Activated naive CD8-positive, alpha-beta T cell treated with anti-CD3 and anti-CD28 coated beads, Interleukin-2, amount 50 U/mL, for 24 hours (primary cell): Measurements from ENCODE around the gene DCDC2C.

ENCODE experiments used
- ATAC-seq: fragments of 150-1000 bp; cut with Tn5 transposase; one replicate; pipeline ENCODE4 v1.10.0; 2021
- DNase-seq: peaks from one replicate; pipeline ENCODE4 v3.0.0; 2021
- H3K27ac Mint-ChIP-seq: one replicate; pipeline ENCODE4 v1.8.0; 2021; ENCODE audit warnings: mild to moderate bottlenecking, mixed read lengths
- H3K27me3 Mint-ChIP-seq: one replicate; pipeline ENCODE4 v1.8.0; 2021; ENCODE audit warnings: mixed read lengths
- H3K36me3 Mint-ChIP-seq: one replicate; pipeline ENCODE4 v1.8.0; 2021; ENCODE audit warnings: low read depth, mixed read lengths
- H3K4me1 Mint-ChIP-seq: one replicate; pipeline ENCODE4 v1.8.0; 2021; ENCODE audit warnings: mixed read lengths
- H3K4me3 Mint-ChIP-seq: one replicate; pipeline ENCODE4 v1.8.0; 2021; ENCODE audit warnings: mild to moderate bottlenecking, moderate library complexity, mixed read lengths
- H3K9me3 Mint-ChIP-seq: one replicate; pipeline ENCODE4 v1.8.0; 2021; ENCODE audit warnings: mixed read lengths

Gene DCDC2C

DNA sequence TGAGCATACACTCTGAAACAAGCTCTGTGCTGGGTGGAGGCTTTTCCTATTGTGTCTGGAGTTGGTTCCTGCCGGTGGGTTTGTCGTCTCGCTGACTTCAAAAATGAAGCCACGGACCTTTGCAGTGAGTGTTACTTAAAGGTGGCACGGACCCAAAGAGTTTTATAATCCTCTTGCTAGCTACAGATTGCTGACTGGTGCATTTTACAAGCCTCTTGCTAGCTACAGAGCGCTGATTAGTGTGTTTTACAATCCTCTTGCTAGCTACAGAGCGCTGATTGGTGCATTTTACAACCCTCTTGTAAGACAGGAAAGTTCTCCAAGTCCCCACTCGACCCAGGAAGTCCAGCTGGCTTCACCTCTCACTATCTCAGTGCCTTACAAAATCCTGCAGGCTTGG, 15.3 kb downstream of the DCDC2C start:
- peaks cover 4% of the 10 kb centered on the region for H3K27me3 Mint-ChIP-seq
- ATAC-seq (no peak), DNase-seq (no peak)
- H3K4me3 Mint-ChIP-seq, result no peak overlapping the region
- no peak overlapping the region for H3K27ac Mint-ChIP-seq
- H3K9me3 Mint-ChIP-seq, result peaks cover 13% of the 10 kb centered on the region
- H3K4me1 Mint-ChIP-seq, result no peaks in the 10 kb centered on the region
- no peaks in the 10 kb centered on the region for H3K36me3 Mint-ChIP-seq

DNA sequence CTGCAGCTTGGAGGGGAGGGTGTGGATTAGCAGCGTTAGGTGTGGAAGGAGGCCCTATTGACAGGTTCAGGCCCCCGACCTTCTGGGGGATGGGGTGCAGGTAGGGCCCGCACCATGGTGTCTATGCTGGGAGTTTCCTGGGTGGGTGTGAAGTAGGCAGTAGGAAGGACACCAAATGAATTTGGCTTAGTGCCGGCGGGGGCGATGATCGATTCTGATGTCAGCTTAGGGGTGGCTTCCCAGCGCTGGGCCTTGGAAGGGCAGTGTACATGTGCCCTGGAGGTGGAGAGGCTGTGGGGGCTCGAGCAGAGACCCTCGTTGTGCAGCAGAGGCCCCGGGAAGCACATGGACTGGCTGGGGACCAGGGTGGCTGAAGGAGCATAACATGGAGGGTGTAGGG, 21.6 kb downstream of the DCDC2C start:
- ATAC-seq, result no peak
- Mint-ChIP-seq H3K27ac (no peak overlapping the region), H3K27me3 (peaks cover 14% of the 10 kb centered on the region), H3K36me3 (no peaks in the 10 kb centered on the region), H3K9me3 (peaks cover 13% of the 10 kb centered on the region), H3K4me1 (peaks cover 2% of the 10 kb centered on the region), H3K4me3 (no peak overlapping the region)
- DNase-seq, result no peak

DNA sequence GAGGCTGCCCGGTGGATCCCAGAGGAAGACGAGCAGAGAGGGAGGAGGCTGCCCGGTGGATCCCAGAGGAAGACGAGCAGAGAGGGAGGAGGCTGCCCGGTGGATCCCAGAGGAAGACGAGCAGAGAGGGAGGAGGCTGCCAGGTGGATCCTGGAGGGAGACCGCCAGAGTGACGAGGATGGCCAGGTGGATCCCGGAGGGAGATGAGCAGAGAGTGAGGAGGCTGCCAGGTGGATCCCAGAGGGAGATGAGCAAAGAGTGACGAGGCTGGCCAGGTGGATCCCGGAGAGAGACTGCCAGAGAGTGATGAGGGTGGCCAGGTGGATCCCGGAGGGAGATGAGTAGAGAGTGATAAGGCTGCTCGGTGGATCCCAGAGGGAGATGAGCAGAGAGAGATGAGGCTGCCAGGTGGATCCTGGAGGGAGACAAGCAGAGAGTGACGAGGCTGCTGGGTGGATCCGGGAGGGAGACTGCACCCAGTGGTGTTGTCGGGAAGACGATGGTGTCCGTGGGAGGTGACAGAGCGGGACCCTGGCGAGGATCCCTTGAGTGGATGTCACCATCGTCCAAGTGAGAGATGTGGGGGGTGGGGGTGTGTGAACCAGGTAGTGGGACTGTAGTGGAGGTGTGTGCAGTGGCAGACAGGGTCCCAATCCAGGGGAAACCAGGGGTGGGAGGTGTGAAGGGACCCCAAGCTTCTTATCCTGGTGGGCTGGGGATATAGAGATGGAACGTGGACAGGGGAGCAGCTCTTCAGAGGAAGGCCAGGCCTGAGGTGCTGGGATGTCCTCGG, 22.3 kb downstream of the DCDC2C start:
- no peak for DNase-seq
- Mint-ChIP-seq H3K27me3 (peaks cover 14% of the 10 kb centered on the region), H3K4me3 (no peak overlapping the region), H3K36me3 (no peaks in the 10 kb centered on the region), H3K27ac (no peak overlapping the region), H3K9me3 (peaks cover 7% of the 10 kb centered on the region), H3K4me1 (peaks cover 2% of the 10 kb centered on the region)
- ATAC-seq, result peak; percentile 30

DNA sequence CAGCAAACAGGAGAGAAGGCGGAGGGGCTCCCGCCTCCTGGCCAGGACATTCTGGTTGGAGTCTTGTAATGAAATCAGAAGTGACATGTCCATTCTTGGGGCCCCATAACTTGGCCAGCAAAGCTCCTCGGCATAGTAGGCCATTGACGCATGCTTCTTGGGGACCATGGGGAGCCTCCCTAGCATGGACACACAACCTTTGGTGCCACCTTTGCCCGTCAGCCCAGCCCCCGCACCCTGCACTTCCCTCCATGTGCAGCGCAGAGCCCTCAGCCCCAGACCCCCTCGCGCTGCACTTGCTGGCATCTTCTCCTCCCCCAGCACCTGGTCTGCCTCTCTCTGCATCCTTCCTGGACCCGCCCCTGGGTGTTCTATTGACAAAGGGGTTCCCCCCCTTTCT, 23.1 kb downstream of the DCDC2C start:
- Mint-ChIP-seq H3K27ac (no peak overlapping the region), H3K36me3 (no peaks in the 10 kb centered on the region), H3K9me3 (no peaks in the 10 kb centered on the region), H3K27me3 (peaks cover 14% of the 10 kb centered on the region), H3K4me1 (peaks cover 2% of the 10 kb centered on the region), H3K4me3 (no peak overlapping the region)
- DNase-seq (no peak), ATAC-seq (no peak)

DNA sequence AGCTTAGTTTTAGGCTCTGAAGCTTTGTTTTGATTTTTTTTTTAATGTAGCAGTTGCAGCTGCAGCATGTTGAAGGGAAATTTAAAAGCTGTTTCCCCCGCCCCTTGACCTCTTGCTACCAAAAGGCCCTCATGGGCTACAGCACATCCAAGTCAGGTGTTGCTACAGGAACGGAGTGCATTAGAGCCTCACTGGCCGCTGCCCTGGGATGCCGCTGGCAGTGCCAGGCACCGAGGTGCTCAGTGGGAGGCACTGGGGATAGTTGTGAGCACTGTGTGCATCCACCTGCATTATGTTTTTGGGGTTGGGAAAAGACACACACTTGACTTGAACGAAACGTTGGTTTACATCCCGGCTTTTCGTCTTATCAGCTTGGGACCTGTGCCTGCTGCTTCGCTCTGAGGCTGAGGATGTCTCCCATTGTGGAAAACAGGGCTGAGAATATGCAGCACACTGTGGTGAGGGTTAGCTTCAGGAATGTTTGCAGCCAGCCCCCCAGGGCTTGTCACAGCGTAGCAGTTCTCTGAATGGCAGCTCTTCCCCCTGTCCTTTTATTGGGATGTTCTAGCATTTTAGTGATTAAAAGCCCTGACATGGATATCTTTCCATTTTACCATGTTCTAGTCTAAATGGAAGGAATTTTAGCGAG, 24.1 kb downstream of the DCDC2C start:
- no peaks in the 10 kb centered on the region for H3K36me3 Mint-ChIP-seq
- H3K4me1 Mint-ChIP-seq, result peaks cover 2% of the 10 kb centered on the region
- no peaks in the 10 kb centered on the region for H3K9me3 Mint-ChIP-seq
- no peak for DNase-seq
- H3K27ac Mint-ChIP-seq, result no peak overlapping the region
- no peak overlapping the region for H3K4me3 Mint-ChIP-seq
- ATAC-seq, result no peak
- peaks cover 14% of the 10 kb centered on the region for H3K27me3 Mint-ChIP-seq

DNA sequence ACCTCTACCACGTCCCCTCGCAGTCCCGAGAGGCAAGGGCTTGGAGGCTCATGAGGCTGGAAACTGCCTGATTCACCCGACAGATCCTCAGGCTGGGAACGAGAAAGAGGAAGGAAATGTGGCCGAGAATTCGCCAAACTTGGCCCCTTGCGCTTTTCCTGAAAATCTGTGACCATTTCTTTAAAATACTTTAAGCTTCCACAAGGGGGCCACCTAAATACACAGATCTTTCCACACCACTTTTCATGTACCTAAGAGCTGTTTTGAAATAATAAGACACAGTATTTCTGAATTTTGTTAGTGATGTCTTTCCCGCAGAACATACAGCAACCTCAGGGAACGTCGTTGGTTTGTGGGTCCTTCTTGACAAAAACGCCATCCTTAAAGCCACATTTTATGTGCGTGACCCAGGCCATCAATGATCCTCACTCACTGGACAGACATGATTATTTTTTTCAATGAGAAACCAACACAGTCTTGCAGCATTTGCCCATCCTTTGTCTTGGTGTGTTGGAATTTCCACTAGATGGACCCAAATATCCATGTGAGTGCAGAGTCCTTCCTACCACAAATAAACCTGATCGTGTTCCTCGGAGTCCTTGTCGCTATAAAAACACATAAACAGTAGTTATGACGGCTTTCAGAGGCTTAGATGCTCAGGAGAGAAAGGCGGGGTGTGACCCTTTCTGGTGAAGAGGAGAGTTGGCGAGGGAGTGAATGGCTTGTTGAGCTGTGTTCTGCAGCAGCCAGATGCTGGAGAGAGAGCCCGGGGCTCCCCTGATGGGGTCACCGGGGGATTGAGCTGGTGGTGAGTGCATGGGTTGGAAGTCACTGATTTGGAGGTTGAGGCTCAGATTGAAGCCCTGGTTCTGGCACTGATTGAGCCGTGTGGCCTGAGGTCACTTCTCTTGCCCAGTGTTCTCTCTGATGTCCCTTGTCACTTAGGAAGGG, 25.0 kb downstream of the DCDC2C start:
- Mint-ChIP-seq H3K27ac (no peak overlapping the region), H3K36me3 (no peaks in the 10 kb centered on the region), H3K4me3 (no peak overlapping the region), H3K4me1 (peaks cover 2% of the 10 kb centered on the region), H3K27me3 (peaks cover 10% of the 10 kb centered on the region), H3K9me3 (no peaks in the 10 kb centered on the region)
- ATAC-seq (no peak), DNase-seq (no peak)

DNA sequence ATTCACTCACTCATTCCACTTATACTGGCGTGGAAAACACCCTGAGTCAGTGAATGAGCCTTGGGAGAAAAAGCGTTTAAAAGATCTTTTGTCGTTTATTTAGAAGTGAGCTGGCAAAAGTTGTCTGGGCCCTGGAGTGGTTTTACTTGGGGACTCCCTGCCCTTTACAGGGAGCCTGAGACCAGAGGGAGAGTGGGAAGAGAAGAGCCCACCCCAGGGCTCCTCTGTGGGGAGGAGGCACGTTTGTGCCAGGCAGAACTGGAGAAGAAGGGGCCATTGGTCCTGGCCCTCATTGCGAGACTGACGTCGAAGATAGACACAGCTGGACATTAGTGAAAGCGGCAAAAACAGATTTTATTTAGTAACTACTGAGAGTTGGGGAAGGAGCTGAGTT, 25.7 kb downstream of the DCDC2C start:
- Mint-ChIP-seq H3K36me3 (no peaks in the 10 kb centered on the region), H3K27ac (no peak overlapping the region), H3K4me3 (no peak overlapping the region), H3K27me3 (peaks cover 10% of the 10 kb centered on the region), H3K4me1 (peaks cover 2% of the 10 kb centered on the region), H3K9me3 (no peaks in the 10 kb centered on the region)
- ATAC-seq, result no peak
- no peak for DNase-seq

DNA sequence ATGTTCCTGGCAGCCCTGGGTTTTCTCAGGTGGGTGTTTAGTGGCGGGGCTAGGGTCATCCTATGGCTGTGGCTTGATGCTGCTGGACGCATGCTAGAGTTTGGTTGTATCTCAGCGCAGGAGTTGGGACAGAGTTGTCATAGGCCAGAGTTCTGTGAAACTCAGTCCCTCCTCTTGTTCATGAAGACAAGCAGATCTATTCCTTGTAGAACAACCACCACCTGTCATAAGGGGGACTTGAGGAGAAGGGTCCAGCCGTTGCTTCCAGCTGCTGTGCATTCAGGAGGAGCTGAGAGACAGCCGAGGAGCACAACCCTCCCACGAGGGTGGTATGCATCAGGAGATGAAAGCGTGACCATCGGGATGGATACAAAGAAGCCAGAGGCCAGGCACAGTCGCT, 26.4 kb downstream of the DCDC2C start:
- peaks cover 10% of the 10 kb centered on the region for H3K27me3 Mint-ChIP-seq
- H3K4me3 Mint-ChIP-seq, result no peak overlapping the region
- ATAC-seq (no peak), DNase-seq (no peak)
- H3K36me3 Mint-ChIP-seq, result no peaks in the 10 kb centered on the region
- H3K27ac Mint-ChIP-seq, result no peak overlapping the region
- H3K9me3 Mint-ChIP-seq, result no peaks in the 10 kb centered on the region
- H3K4me1 Mint-ChIP-seq, result peaks cover 2% of the 10 kb centered on the region

DNA sequence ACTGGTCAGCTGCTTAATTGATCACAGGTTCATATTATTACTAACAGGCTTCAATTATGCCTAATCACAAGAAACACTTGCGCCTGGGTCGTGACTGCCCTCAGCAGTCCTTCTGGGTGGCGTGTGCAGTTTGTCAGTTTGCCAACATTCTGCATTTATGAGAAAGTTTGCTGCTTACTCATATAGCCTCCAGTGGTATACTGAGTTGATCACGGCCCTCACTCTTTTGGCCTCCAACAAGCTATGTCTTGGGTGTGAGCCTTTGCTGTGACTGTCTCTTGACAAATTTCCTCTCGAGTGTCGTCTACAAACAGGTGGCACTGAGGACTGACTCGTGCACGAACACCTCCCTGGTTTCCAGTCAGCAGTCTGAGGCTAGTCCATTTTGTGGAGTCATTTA, 27.3 kb downstream of the DCDC2C start:
- no peaks in the 10 kb centered on the region for H3K9me3 Mint-ChIP-seq
- H3K27ac Mint-ChIP-seq, result no peak overlapping the region
- DNase-seq (no peak), ATAC-seq (no peak)
- H3K27me3 Mint-ChIP-seq, result peaks cover 5% of the 10 kb centered on the region
- no peaks in the 10 kb centered on the region for H3K36me3 Mint-ChIP-seq
- peaks cover 2% of the 10 kb centered on the region for H3K4me1 Mint-ChIP-seq
- H3K4me3 Mint-ChIP-seq, result no peak overlapping the region

DNA sequence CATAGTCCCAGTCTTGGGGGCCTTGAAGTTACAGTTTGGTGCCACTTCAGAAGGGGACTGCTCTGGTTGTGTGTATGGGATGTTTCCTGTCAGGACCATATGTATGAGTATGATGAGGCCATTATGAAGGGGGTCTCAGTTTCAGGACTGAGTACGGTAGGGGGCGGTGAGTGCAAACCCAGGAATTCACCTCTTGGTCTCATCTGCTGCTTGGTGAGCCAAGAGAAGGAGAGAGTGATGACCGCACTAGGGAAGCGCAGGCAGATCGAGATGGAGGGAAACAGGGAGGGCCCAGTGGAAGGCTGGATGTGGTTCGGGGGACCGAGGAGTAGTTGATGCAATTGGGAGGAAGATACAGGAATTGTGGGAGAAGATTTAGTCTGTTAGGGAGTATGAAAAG, 28.5 kb downstream of the DCDC2C start:
- H3K9me3 Mint-ChIP-seq, result no peaks in the 10 kb centered on the region
- H3K36me3 Mint-ChIP-seq, result no peaks in the 10 kb centered on the region
- H3K27me3 Mint-ChIP-seq, result peaks cover 2% of the 10 kb centered on the region
- H3K4me1 Mint-ChIP-seq, result peaks cover 2% of the 10 kb centered on the region
- ATAC-seq (no peak), DNase-seq (no peak)
- H3K27ac Mint-ChIP-seq, result no peak overlapping the region
- H3K4me3 Mint-ChIP-seq, result no peak overlapping the region

DNA sequence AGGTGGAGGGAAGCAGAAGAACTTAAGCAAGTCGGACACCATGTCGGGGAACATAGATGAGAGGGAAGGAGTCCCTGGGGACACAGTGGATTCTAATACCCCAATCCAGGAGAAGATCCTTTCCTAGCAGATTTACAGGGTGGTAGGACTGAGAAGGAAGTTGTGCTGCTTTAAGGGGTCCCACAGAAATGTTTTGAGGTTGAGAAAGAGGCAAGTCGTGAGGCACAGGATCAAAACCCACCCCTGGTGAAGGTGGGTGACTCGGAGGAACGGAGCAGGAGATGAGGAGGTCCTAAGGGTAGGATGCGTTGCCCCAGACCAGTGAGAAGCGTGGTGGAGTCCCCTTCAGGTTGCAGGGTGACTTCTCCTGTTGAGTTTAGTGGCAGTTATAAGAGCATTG, 32.7 kb downstream of the DCDC2C start:
- no peak for DNase-seq
- no peaks in the 10 kb centered on the region for H3K9me3 Mint-ChIP-seq
- H3K27me3 Mint-ChIP-seq, result peaks cover 4% of the 10 kb centered on the region
- no peak for ATAC-seq
- no peak overlapping the region for H3K27ac Mint-ChIP-seq
- H3K4me1 Mint-ChIP-seq, result no peaks in the 10 kb centered on the region
- no peak overlapping the region for H3K4me3 Mint-ChIP-seq
- H3K36me3 Mint-ChIP-seq, result no peaks in the 10 kb centered on the region

DNA sequence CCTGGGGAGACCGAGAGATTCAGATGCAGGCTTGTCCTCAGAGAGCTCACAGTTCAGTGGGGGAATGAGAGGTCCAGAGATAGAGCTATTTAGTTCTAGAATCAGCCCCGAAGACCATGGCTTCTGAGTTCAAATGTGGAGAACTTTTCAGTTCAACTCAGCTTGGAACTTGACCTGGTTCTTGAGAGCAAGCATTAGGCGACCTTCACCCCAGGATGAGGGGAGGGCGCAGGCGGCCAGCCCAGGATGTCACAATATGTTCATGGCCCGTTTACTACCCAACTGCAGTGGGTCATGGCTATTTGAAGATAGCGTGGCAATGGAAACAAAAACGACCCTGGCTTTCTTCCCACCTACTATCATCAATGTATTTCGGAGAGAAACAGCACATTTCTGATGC, 33.8 kb downstream of the DCDC2C start:
- Mint-ChIP-seq H3K36me3 (no peaks in the 10 kb centered on the region), H3K27ac (no peak overlapping the region)

DNA sequence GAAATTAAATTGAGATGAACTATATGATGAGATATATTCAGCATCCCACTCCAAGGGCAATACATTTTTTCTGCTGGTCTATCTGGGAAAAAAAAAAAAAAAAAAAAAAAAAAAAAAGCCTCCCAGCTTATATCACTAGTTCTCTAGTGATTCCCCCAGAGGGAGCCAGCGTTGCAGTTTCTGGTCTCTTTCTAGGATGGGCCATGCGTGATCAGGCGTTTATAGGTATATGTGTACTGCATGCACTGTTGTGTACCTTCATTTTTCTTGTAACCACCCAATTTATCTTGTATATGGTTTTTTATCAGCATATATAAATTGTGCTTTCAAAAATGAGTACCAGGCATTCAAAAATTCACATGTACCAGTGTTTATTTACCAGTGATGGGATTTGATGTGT, 35.1 kb downstream of the DCDC2C start:
- Mint-ChIP-seq H3K4me1 (no peaks in the 10 kb centered on the region), H3K27ac (no peak overlapping the region), H3K36me3 (no peaks in the 10 kb centered on the region), H3K4me3 (no peak overlapping the region), H3K9me3 (no peaks in the 10 kb centered on the region), H3K27me3 (peaks cover 6% of the 10 kb centered on the region)
- DNase-seq (peak; percentile 10), ATAC-seq (no peak)

More for the DNA sequence above, 33.8 kb downstream of the DCDC2C start:
- H3K4me1 Mint-ChIP-seq, result no peaks in the 10 kb centered on the region
- ATAC-seq (no peak), DNase-seq (no peak)
- peaks cover 6% of the 10 kb centered on the region for H3K27me3 Mint-ChIP-seq
- no peaks in the 10 kb centered on the region for H3K9me3 Mint-ChIP-seq
- H3K4me3 Mint-ChIP-seq, result no peak overlapping the region

DNA sequence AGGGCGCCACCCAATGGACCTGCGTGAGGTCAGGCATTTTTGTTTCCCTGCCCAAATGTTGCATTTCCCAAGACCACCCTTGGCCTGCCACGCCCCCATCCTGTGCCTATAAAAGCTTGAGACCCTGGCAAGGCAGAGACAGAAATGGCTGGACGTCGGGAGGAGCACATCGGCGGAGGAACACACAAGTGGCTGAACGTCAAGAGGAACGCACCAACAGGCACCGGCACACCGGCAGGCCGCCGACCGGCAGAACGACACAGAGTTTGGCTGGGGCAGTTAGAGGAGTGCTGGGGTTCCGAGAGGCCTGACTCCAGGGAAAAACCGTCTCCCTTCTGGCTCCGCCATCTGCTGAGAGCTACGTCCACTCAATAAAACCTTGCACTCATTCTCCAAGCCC, 35.9 kb downstream of the DCDC2C start:
- no peak for ATAC-seq
- no peaks in the 10 kb centered on the region for H3K36me3 Mint-ChIP-seq

DNA sequence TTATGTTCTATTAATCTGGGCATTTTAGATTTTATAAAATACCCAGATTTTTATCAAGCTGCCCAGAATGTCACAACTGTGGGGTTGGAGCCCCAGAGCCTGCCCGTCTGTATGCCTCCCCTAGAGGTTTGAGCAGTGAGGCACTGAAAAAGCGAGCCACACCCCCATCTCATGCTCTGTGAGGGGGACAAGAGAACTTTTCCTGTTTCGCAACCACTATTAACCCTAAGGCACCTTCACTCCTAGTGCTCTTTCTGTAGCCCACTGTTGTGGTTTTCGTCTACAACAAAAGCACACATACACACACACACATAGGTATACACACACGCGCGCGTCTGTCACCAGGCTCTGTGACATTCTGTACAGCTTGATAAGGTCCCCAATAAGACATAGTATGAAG, 38.0 kb downstream of the DCDC2C start:
- H3K4me1 Mint-ChIP-seq, result no peaks in the 10 kb centered on the region
- peaks cover 6% of the 10 kb centered on the region for H3K27me3 Mint-ChIP-seq
- DNase-seq (no peak), ATAC-seq (no peak)
- H3K4me3 Mint-ChIP-seq, result no peak overlapping the region
- H3K27ac Mint-ChIP-seq, result no peak overlapping the region
- no peaks in the 10 kb centered on the region for H3K9me3 Mint-ChIP-seq
- H3K36me3 Mint-ChIP-seq, result no peaks in the 10 kb centered on the region

More for the DNA sequence above, 35.9 kb downstream of the DCDC2C start:
- H3K4me1 Mint-ChIP-seq, result no peaks in the 10 kb centered on the region
- H3K9me3 Mint-ChIP-seq, result no peaks in the 10 kb centered on the region
- no peak overlapping the region for H3K4me3 Mint-ChIP-seq
- H3K27me3 Mint-ChIP-seq, result peaks cover 6% of the 10 kb centered on the region
- no peak overlapping the region for H3K27ac Mint-ChIP-seq
- DNase-seq, result no peak
